GM12874 (cell line): ENCODE data around the gene ESRRG.

Experiments
- TF ChIP-seq, protein P1 (sequence below): IDR thresholded peaks from 2 replicates; pipeline ENCODE4 v1.5.1; 2011; ENCODE audit warnings: low read depth, mild to moderate bottlenecking, control low read depth, low read length, moderate library complexity; ENCODE audit not compliant: insufficient read depth

The ESRRG gene

DNA sequence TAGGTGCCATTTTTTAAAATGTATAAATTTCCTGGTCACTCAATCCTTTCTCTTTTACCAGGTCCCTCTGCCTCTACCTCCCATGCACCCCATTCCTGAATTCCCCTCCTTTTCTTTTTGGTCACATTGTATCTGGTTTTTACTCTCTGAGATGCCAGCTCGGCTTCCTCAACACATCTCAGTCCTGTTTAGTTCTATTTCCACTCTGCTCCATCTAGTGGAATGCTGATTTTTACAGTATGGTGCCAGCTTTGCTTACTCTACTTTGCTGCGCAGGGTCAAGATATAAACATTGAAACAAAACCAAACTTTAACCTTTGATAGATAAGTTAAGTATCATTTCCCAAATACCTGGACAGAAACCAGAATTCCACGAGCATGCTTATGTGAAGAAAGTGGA is 96.0 kb downstream of the ESRRG start:
- TF ChIP-seq, protein P1, sequence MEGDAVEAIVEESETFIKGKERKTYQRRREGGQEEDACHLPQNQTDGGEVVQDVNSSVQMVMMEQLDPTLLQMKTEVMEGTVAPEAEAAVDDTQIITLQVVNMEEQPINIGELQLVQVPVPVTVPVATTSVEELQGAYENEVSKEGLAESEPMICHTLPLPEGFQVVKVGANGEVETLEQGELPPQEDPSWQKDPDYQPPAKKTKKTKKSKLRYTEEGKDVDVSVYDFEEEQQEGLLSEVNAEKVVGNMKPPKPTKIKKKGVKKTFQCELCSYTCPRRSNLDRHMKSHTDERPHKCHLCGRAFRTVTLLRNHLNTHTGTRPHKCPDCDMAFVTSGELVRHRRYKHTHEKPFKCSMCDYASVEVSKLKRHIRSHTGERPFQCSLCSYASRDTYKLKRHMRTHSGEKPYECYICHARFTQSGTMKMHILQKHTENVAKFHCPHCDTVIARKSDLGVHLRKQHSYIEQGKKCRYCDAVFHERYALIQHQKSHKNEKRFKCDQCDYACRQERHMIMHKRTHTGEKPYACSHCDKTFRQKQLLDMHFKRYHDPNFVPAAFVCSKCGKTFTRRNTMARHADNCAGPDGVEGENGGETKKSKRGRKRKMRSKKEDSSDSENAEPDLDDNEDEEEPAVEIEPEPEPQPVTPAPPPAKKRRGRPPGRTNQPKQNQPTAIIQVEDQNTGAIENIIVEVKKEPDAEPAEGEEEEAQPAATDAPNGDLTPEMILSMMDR, result no peak

DNA sequence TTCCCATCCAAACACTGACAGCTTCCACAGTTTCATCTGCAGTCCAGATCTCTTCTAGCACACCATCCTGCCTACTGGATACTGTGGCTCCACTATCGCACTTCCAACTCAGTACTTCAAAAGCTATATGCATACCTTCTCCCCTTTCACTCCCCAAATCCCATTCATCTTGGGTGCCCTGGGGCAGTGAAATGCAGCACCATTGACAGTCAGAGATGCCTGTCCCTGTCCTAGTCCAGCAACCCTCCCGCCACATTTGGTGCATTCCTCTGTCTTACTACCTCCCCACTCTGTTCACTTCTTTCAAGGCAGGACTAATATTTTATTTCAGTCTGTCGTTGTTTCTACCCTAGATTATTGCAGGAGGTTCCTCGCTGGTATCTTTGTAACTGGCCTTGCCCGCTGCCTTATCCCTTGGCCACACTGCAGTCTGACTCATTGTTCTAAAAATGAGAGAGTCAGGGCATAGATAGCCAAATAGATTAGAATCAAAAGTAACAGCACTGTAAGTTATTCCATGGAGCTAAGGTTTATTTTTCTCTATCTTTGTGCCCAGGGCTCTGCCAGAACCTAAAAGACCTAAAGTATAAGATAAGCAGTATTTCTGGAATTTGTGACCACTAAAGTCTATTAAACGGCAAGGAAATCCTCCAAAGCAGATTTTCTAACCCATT is 96.7 kb downstream of the ESRRG start:
- TF ChIP-seq, protein P1, result no peak

DNA sequence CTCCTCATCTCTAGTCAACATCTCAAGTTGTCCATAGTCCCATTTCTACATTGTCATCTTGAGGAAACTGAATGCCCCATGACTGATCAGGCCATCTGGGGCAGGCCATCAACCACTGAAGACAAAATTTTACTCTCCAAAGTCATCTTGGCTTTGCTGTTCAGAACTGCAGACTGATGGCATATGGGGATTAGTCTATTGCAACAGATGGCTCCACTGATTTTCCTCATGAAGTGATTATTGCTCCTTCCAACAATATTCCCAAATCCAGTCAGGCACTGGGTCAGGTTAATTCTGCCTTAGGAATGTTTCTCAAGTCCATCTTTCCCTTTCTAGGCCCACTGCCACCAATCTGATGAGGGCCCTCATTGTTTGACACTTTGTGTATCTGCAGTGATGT is 101.7 kb downstream of the ESRRG start:
- TF ChIP-seq, protein P1, result no peak

DNA sequence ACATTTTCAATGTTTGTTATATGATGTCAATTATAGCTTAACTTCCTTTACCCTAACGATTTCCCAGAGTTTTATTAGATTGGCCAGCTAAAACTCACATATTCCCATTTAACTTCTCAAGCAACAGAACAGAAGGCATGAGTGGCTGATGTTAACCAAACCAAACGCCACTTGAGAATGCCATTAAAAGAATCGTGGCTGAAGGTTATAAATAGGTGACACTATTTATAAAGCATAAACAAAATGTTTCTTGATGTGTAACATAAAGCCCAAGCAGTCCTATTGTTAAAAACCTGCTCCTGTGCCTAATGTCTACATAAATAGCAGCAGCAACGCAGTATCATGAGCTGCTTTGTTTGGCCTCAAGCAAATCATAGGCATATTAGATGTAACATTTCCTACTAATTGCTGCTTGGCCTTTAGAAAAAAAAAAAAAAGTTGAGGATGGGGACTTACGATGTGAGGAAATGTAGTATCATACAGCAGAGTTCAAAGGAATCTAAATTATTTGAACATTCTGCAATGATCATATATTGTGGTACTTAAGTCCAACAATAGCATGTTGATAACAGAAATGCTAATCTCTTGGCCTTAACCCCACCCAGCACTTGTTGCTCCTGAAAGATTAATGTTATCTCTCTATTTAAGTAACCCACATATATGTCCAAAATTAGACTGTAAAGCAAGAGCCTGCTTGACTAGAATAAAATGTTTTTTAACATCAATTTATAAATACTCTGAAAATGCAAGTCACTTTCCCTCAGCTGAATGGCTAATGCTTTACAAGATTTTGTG is 106.0 kb downstream of the ESRRG start:
- TF ChIP-seq, protein P1, result no peak

DNA sequence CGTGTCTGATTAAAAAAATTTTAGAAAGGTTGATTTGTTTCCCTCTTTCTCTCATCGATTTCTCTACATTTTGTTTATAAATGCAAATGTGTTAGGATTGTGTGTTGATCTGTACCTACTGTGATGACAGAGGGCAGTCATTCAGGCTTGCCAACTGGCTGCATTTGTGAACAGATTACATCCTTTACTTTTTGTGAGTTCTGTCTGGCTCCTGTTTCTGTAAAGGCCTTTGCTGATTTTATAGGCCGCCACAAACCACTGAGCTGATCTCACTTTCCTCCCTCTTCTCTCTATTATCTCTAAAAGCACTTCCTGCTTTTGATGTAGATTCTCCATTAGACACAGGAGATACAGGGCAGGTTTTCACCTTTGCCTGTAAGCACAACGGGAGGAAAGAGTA is 106.8 kb downstream of the ESRRG start:
- TF ChIP-seq, protein P1, result no peak

DNA sequence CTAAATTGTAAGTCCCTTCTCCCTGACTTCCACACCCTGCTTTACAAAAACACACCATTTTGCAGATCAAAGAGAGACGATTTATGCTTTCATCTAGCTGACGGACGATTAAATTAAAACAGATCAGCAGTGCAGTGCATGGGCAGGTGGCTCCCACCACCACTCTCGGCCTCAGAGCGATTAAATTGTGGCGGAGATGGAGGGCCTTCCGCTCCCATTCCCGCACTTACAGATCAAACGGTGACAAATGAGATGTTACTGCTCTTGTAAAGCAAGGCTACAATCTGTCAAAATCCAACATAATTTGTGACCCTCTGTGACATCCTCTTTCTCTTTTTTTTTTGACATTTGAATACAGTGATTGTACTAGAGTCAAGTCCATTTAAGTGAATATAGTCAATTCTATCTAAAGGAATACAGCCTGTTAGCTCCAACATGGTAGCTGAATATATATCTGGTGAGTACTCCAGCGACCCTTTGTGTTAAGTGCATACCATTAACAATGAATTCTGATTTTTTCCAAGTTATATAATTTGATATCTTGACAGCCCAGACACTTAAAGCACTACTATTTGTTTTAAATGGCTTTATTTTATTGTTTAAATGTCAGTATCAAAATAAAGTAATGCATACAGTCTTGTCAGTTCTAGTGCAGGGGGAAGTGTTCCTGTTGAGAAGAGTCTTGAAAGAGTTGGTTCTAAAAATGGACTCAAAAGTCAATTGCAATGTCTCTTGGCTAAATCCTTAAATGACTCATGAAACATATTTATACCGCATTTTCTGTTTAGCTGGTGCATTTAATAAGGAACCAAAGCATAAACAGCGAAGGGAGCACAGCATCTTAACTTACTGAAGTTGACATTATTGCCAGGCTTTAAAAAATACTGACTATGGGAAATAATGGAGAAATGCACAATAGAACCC is 109.0 kb downstream of the ESRRG start:
- TF ChIP-seq, protein P1, result no peak

DNA sequence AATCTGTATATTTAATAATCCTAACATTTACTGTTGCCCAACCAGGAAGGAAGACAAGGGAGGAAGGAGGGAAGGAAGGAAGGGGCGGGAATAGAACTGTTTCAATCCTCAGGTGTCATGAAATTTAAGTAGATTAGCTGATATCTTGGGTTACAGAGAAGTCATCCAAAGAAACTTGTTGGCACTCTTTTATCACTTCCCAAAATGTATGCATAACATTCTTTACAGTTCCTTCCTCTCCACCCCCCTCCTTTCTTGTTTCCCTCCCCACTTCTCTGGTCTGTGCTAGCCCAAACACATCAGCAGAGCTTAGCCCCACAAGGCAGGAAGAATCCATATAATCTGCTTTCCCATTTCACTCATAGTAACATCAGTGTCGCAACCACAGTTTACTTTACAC is 110.9 kb downstream of the ESRRG start:
- TF ChIP-seq, protein P1, result no peak
